Renal cortex interstitium (tissue), 11 donors: Measurements from ENCODE around the gene PHF21B. TPM values are rescaled to one million over a fixed set of nuclear protein-coding genes. Genes with fewer than 3 reads are reported as not detected.
"Not testable (repeated sequence)": the region's sequence is repeated elsewhere in the genome, so short reads cannot be mapped to it uniquely, and the experiment has no call there.

Source experiments
- DNase-seq, 11 donors: peaks; one replicate each; pipeline ENCODE4 v3.0.0-alpha.2; 2013; ENCODE audit warnings: low read depth in 9 of 11, low spot score in 4 of 11; ENCODE audit errors: extremely low read depth in 1 of 11
- polyA plus RNA-seq, 3 donors: library from polyadenylated mRNA; unstranded; fragments of 120-200 nt; gene quantifications; one replicate each; pipeline ENCODE4 v1.2.1, GENCODE V29; 2013; ENCODE audit not compliant: insufficient read length in 3 of 3

PHF21B gene
- polyA plus RNA-seq, 3 donors, result 4.3 to 7.4 (median 4.5) TPM

DNA sequence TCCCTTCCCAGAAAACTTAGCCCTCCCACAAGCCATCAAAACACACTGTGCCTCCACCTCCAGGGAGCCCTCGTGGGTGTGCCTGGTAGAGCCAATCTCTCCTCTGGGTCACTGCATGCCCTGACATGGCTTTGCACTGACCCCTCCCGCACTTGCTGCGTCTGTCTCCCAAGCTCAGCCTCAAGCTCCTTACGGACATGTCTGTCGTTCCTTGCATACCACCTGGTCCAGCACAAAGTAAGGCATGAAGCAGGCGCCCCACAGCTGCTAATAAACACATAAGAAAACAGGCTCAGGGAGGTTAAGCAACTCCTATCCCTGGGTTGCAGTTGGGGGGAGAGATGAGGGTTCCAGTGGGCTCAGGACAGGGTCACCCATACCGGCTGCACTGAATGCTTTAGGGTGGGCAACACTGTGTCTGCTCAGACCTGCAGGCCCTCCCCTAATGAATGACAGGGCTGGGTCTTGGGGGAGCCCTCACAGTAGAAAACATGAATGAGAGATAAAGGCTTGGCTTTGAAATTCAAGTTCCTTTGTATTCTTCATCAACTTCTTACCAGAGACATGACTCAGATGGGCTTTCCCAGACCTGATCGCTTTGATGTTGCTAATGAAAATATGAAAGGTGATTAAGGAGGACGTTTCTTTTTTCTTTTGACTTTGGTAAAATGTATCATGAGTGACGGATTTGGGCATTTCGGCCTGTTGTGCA lies 38.0 kb downstream of the PHF21B start:
- no peak for DNase-seq

DNA sequence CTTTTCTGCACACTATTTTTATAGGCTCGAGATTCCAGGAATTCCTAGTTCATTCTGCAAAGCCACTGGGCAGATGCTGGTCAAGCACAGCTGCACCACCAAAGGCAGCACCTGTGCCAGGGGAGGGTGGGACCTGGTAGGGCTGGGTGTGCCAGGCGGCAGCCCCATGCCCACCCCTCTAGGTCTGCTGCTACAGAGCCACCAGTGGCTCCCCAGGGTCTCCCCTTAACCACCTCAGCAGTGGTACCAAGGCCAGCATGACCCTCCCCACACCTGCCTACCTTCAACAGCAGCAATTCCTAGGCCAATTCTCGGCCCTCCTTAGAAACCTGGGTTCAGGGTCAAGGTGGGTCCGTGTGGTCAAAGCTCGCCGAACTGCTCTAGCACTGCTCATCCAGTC lies 39.5 kb downstream of the PHF21B start:
- DNase-seq, result no peak

GRCh38 chr22:44969817-44970216 lies 40.0 kb downstream of the PHF21B start:
- no peak for DNase-seq

- no peak for DNase-seq
These were observed 41.1 kb downstream of the PHF21B start for GRCh38 chr22:44968736-44969135.

DNA sequence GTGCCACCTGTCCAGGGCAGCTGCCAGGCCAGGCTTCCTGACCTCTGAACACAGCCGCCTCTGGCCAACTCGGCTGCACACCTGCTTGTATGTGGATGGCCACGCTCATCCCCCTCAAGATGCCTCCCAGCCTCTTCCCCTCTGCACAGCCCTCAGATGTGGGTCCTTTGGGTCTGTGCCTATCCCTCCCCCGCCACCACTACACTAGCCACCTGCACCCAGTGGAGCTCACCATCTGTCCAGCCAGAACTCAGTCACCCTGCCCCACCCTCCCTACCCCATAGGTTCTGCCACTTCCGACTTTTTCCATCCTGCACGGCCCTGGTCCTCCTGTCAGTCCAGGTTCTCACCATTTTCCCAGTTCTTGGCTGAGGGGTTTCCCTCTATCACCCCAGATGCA lies 44.6 kb downstream of the PHF21B start:
- DNase-seq, result no peak

GRCh38 chr22:44964722-44965078 lies 45.1 kb downstream of the PHF21B start:
- no peak for DNase-seq

GRCh38 chr22:44963832-44964721 lies 45.7 kb downstream of the PHF21B start:
- DNase-seq, result no peak

GRCh38 chr22:44962741-44963454 lies 46.9 kb downstream of the PHF21B start:
- no peak for DNase-seq

GRCh38 chr22:44961682-44962081 lies 48.1 kb downstream of the PHF21B start:
- not testable (repeated sequence) for DNase-seq

DNA sequence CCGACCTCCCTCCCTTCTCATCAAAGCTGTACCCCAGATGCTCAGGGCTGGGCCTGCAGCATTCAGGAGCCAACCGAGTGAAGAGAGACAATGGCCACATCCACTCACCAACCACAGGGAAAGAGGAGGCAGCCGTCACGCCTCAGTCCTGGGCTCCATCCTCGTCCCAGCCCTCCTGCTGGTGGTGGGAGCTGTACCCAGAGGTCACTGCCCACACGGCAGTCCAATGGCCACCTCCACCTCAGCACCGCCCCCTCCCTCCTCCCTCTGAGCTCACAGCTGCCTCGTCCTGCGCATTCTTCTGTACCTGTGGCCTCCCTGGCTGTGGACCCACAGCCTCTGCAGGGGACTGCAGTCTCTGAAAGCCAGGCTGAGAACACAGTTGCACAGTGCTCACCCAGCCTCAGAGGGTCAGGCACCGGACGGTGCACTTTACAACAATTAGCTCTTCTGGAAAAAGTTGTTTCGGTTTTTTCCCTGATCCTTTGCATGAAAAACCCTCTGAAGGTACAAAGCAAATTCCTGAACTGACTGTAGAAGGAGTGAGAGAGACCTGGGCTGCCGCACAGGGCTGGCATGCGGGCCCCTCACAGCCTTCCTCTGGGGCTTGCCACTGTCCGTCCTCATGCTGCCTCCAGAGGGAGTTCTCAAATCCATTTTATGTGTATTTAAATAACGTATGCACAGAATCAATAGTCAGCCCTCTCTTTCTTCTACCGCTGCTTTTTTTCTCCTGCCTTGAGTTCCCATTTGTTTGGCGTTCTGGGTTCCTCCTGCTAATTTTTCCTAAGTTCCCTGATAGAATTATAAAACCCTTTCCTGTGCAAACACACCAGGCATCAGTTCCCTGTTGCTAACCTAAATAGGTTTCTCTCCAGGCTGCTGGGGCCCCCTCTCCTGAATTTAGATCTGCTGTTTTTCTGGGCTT lies 52.7 kb downstream of the PHF21B start:
- DNase-seq, result peak in 1 of 11 donors; percentile 25

GRCh38 chr22:44955102-44955501 lies 54.7 kb downstream of the PHF21B start:
- DNase-seq, result no peak

GRCh38 chr22:44954149-44954548 lies 55.7 kb downstream of the PHF21B start:
- DNase-seq, result no peak

GRCh38 chr22:44952863-44953746 lies 56.7 kb downstream of the PHF21B start:
- DNase-seq, result no peak

DNA sequence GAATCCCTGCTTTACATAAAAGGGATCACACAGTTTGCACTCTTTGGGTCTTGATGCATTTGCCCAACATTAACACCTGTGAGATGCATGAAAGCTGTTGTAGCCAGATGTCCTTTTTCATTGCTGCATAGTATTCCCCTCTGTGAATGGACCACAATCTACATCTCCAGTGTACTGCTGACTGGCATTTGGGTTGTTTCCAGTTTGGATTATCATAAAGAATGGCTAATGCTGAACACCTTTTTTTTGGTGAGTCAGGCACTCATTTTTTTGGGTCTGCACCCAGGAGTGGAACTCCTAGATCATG lies 58.3 kb downstream of the PHF21B start:
- DNase-seq, result no peak

- no peak for DNase-seq
These were observed 58.8 kb downstream of the PHF21B start for GRCh38 chr22:44950806-44951509.

DNA sequence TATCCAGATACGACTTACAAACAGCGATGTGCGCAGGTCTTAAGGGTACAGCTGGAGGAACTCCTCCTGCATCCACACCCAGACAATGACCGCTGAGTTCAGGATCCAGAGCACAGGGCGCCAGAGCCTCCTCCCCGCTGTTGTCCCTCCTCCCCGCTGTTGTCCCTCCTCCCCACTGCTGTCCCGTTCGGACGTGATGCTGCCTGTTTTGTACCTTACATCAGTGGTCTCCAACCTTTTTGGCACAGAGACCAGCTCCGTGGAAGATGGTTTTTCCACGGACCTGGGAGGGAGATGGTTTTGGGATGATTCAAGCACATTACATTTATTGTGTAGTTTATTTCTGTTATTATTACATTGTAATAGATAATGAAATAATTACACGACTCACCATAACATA lies 62.0 kb downstream of the PHF21B start:
- DNase-seq, result no peak

GRCh38 chr22:44947049-44947448 lies 62.8 kb downstream of the PHF21B start:
- DNase-seq, result no peak
